Brain pericyte (primary cell): ENCODE data around the gene KRTAP10-10.
"Not testable (repeated sequence)": the region's sequence is repeated elsewhere in the genome, so short reads cannot be mapped to it uniquely, and the experiment has no call there.

Source experiments
- DNase-seq: peaks from one replicate; pipeline ENCODE4 v3.0.0-alpha.2; 2012; ENCODE audit warnings: low read depth, low spot score

The KRTAP10-10 gene

GRCh38 chr21:44650265-44650972 is 13.3 kb downstream of the KRTAP10-10 start:
- DNase-seq: no peak

- DNase-seq: no peak
These were observed 14.0 kb downstream of the KRTAP10-10 start for GRCh38 chr21:44650973-44651675.

GRCh38 chr21:44653123-44653522 is 16.0 kb downstream of the KRTAP10-10 start:
- DNase-seq: no peak

GRCh38 chr21:44653656-44654575 is 16.8 kb downstream of the KRTAP10-10 start:
- DNase-seq: no peak

GRCh38 chr21:44654576-44655175 is 17.5 kb downstream of the KRTAP10-10 start, which contains the start of gene KRTAP12-4:
TSS of gene KRTAP12-4 (minus strand) at chr21:44654659. CDS start at chr21:44654614, 45 bp downstream.
- DNase-seq: no peak

- DNase-seq: no peak
These were observed 19.7 kb downstream of the KRTAP10-10 start for GRCh38 chr21:44656868-44657267.

GRCh38 chr21:44657635-44658540 is 20.7 kb downstream of the KRTAP10-10 start, which contains the start of gene KRTAP12-3:
TSS of gene KRTAP12-3 (plus strand) at chr21:44657932. CDS start at chr21:44657980, 48 bp downstream.
- DNase-seq: no peak

GRCh38 chr21:44658541-44658910 is 21.4 kb downstream of the KRTAP10-10 start:
- DNase-seq: no peak

- DNase-seq: no peak
These were observed 21.9 kb downstream of the KRTAP10-10 start for GRCh38 chr21:44658913-44659595.

- DNase-seq: not testable (repeated sequence)
These were observed 24.4 kb downstream of the KRTAP10-10 start for GRCh38 chr21:44661567-44661966.

GRCh38 chr21:44664691-44665090 is 27.5 kb downstream of the KRTAP10-10 start:
- no peak for DNase-seq

GRCh38 chr21:44666401-44667320 is 29.5 kb downstream of the KRTAP10-10 start, which contains the start of gene KRTAP12-2:
TSS of gene KRTAP12-2 (minus strand) at chr21:44666927. CDS start at chr21:44666886, 41 bp downstream.
- DNase-seq: no peak

GRCh38 chr21:44667612-44668011 is 30.5 kb downstream of the KRTAP10-10 start:
- no peak for DNase-seq

GRCh38 chr21:44670642-44671432 is 33.7 kb downstream of the KRTAP10-10 start:
- no peak for DNase-seq

- DNase-seq: no peak
These were observed 34.8 kb downstream of the KRTAP10-10 start for GRCh38 chr21:44671911-44672310.

- DNase-seq: no peak
These were observed 40.7 kb downstream of the KRTAP10-10 start for GRCh38 chr21:44677881-44678280.

GRCh38 chr21:44681152-44681551 is 44.0 kb downstream of the KRTAP10-10 start:
- no peak for DNase-seq
